ENCODE results near the gene PSAP.
"Not testable (repeated sequence)": the region's sequence is repeated elsewhere in the genome, so short reads cannot be mapped to it uniquely, and the experiment has no call there.

PSAP gene

GRCh38 chr10:71873582-71874211 is 22.6 kb upstream of the PSAP start:
- DNase-seq = no peak

- not testable (repeated sequence) for DNase-seq
These were observed 18.6 kb upstream of the PSAP start for GRCh38 chr10:71869601-71870000.

- DNase-seq = no peak
These were observed 17.2 kb upstream of the PSAP start for GRCh38 chr10:71868192-71868697.

GRCh38 chr10:71865561-71866041 is 14.6 kb upstream of the PSAP start:
- no peak for DNase-seq

GRCh38 chr10:71864911-71865361 is 13.9 kb upstream of the PSAP start:
- no peak for DNase-seq

- no peak for DNase-seq
These were observed 12.2 kb upstream of the PSAP start for GRCh38 chr10:71863203-71863602.

GRCh38 chr10:71860243-71861029 is 9.4 kb upstream of the PSAP start:
- peak; percentile 85 for DNase-seq

GRCh38 chr10:71857934-71858890 is 7.2 kb upstream of the PSAP start:
- no peak for DNase-seq

GRCh38 chr10:71856619-71857018 is 5.6 kb upstream of the PSAP start:
- DNase-seq = no peak

- DNase-seq = no peak
These were observed 3.0 kb upstream of the PSAP start for GRCh38 chr10:71854031-71854430.

- DNase-seq = no peak
These were observed 1.4 kb upstream of the PSAP start for GRCh38 chr10:71852355-71852937.

GRCh38 chr10:71851465-71852095 is 529 bp upstream of the PSAP start:
- not testable (repeated sequence) for DNase-seq

GRCh38 chr10:71850021-71850742 is 869 bp downstream of the PSAP start:
- DNase-seq = no peak

GRCh38 chr10:71849461-71849908 is 1.6 kb downstream of the PSAP start:
- DNase-seq = no peak

GRCh38 chr10:71848325-71849275 is 2.5 kb downstream of the PSAP start:
- DNase-seq = no peak

- no peak for DNase-seq
These were observed 3.6 kb downstream of the PSAP start for GRCh38 chr10:71847418-71847817.

GRCh38 chr10:71846816-71847215 is 4.2 kb downstream of the PSAP start:
- DNase-seq = no peak

- DNase-seq = no peak
These were observed 5.3 kb downstream of the PSAP start for GRCh38 chr10:71845410-71846405.

GRCh38 chr10:71844695-71845094 is 6.4 kb downstream of the PSAP start:
- DNase-seq = no peak
